ENCODE measurements around the gene MAP2K4.
"Not testable (repeated sequence)": the region's sequence is repeated elsewhere in the genome, so short reads cannot be mapped to it uniquely, and the experiment has no call there.

MAP2K4 gene

GRCh38 chr17:12094336-12094735 lies 73.7 kb downstream of the MAP2K4 start:
- no peak for DNase-seq

- DNase-seq, result no peak
These were observed 74.8 kb downstream of the MAP2K4 start for GRCh38 chr17:12095522-12095921.

GRCh38 chr17:12097326-12097725 lies 76.6 kb downstream of the MAP2K4 start:
- DNase-seq, result no peak

- no peak for DNase-seq
These were observed 77.9 kb downstream of the MAP2K4 start for GRCh38 chr17:12098568-12098967.

- DNase-seq, result no peak
These were observed 78.7 kb downstream of the MAP2K4 start for GRCh38 chr17:12099412-12099811.

GRCh38 chr17:12104831-12105230 lies 84.2 kb downstream of the MAP2K4 start:
- no peak for DNase-seq

- DNase-seq, result no peak
These were observed 87.2 kb downstream of the MAP2K4 start for GRCh38 chr17:12107905-12108304.

GRCh38 chr17:12110906-12111305 lies 90.2 kb downstream of the MAP2K4 start:
- DNase-seq, result no peak

- DNase-seq, result no peak
These were observed 92.5 kb downstream of the MAP2K4 start for GRCh38 chr17:12113156-12113555.

- no peak for DNase-seq
These were observed 94.2 kb downstream of the MAP2K4 start for GRCh38 chr17:12114686-12115418.

GRCh38 chr17:12116143-12116542 lies 95.5 kb downstream of the MAP2K4 start:
- DNase-seq, result no peak

GRCh38 chr17:12118617-12119016 lies 97.9 kb downstream of the MAP2K4 start:
- no peak for DNase-seq

- DNase-seq, result no peak
These were observed 101.4 kb downstream of the MAP2K4 start for GRCh38 chr17:12122075-12122474.

- no peak for DNase-seq
These were observed 106.5 kb downstream of the MAP2K4 start for GRCh38 chr17:12127177-12127576.

- no peak for DNase-seq
These were observed 107.0 kb downstream of the MAP2K4 start for GRCh38 chr17:12127667-12128066.

GRCh38 chr17:12128946-12129345 lies 108.3 kb downstream of the MAP2K4 start:
- no peak for DNase-seq

- no peak for DNase-seq
These were observed 112.5 kb downstream of the MAP2K4 start for GRCh38 chr17:12133183-12133582.

- no peak for DNase-seq
These were observed 113.4 kb downstream of the MAP2K4 start for GRCh38 chr17:12134101-12134500.

- DNase-seq, result no peak
These were observed 113.9 kb downstream of the MAP2K4 start for GRCh38 chr17:12134587-12134986.

GRCh38 chr17:12136243-12136642 lies 115.6 kb downstream of the MAP2K4 start:
- no peak for DNase-seq

GRCh38 chr17:12136646-12137045 lies 116.0 kb downstream of the MAP2K4 start:
- no peak for DNase-seq

- DNase-seq, result no peak
These were observed 117.2 kb downstream of the MAP2K4 start for GRCh38 chr17:12137859-12138258.

GRCh38 chr17:12140685-12141084 lies 120.0 kb downstream of the MAP2K4 start:
- no peak for DNase-seq

- DNase-seq, result not testable (repeated sequence)
These were observed 141.5 kb downstream of the MAP2K4 start for GRCh38 chr17:12162187-12162586.

- DNase-seq, result no peak
These were observed 143.4 kb downstream of the MAP2K4 start for GRCh38 chr17:12164085-12164484.
